HepG2 (cell line): Measurements from ENCODE around the gene SDR39U1. TPM values are rescaled to one million over a fixed set of nuclear protein-coding genes. Genes with fewer than 3 reads are reported as not detected.

Experiments used
- DZIP1 ChIP-seq: sonication (generic); formaldehyde crosslinking; IDR thresholded peaks from 2 replicates; pipeline ENCODE4 v1.5.0; 2020; ENCODE audit warnings: mild to moderate bottlenecking, missing genetic modification reagents
- IRF1 ChIP-seq: sonication (generic); formaldehyde crosslinking; IDR thresholded peaks from 2 replicates; pipeline ENCODE4 v1.4.0; 2020; ENCODE audit warnings: low read depth, mild to moderate bottlenecking, missing genetic modification reagents
- KAT2B ChIP-seq: fragments of 150-350 bp; IDR thresholded peaks from 2 replicates; pipeline ENCODE4 v1.6.1; 2014; ENCODE audit warnings: low read depth, low read length, borderline replicate concordance
- LRRFIP1 ChIP-seq: sonication (generic); formaldehyde crosslinking; conservative IDR thresholded peaks from 2 replicates; pipeline ENCODE4 v1.4.0; 2020; ENCODE audit warnings: missing genetic modification reagents
- MXD4 ChIP-seq: IDR thresholded peaks from 2 replicates; pipeline ENCODE4 v1.6.1; 2016; ENCODE audit warnings: mild to moderate bottlenecking, missing biosample characterization, missing genetic modification reagents
- NFE2L1 ChIP-seq: sonication (generic); formaldehyde crosslinking; IDR thresholded peaks from 2 replicates; pipeline ENCODE4 v1.4.0; 2020; ENCODE audit warnings: missing genetic modification reagents, mild to moderate bottlenecking, borderline replicate concordance
- RARA ChIP-seq: IDR thresholded peaks from 2 replicates; pipeline ENCODE4 v1.6.1; 2016; ENCODE audit warnings: missing genetic modification reagents, missing compliant biosample characterization
- SIN3A ChIP-seq: IDR thresholded peaks from 2 replicates; pipeline ENCODE4 v1.6.1; 2011; ENCODE audit warnings: low read depth, mild to moderate bottlenecking, control low read depth, low read length, borderline replicate concordance
- ZNF224 ChIP-seq: sonication (generic); formaldehyde crosslinking; IDR thresholded peaks from 2 replicates; pipeline ENCODE4 v1.5.0; 2020; ENCODE audit warnings: mild to moderate bottlenecking, missing genetic modification reagents
- ZNF367 ChIP-seq: sonication (generic); formaldehyde crosslinking; IDR thresholded peaks from 2 replicates; pipeline ENCODE4 v1.4.0; 2020; ENCODE audit warnings: missing genetic modification reagents, borderline replicate concordance
- ZNF713 ChIP-seq: sonication (generic); formaldehyde crosslinking; IDR thresholded peaks from 2 replicates; pipeline ENCODE4 v1.4.0; 2020; ENCODE audit warnings: mild to moderate bottlenecking, missing genetic modification reagents
- ZNF841 ChIP-seq: sonication (generic); formaldehyde crosslinking; IDR thresholded peaks from 2 replicates; pipeline ENCODE4 v1.8.1; 2023; ENCODE audit warnings: missing genetic modification reagents, borderline replicate concordance
- ZSCAN25 ChIP-seq: sonication (generic); formaldehyde crosslinking; IDR thresholded peaks from 2 replicates; pipeline ENCODE4 v1.8.0; 2022; ENCODE audit warnings: mild to moderate bottlenecking, missing genetic modification reagents
- polyA plus RNA-seq, 8 experiments: library from polyadenylated mRNA; depleted of rRNA in 3 of 8; stranded (reverse) in 7 of 8; unstranded in 1 of 8; fragments of >200 nt; fragmentation: Illumina TruSeq in 4 of 8; extraction: Trizol in 4 of 8; gene quantifications; 2 replicates each; pipeline versions ENCODE4 v1.2.1 to v1.2.3, GENCODE V29; 2011 to 2016; ENCODE audit warnings: low read depth in 4 of 8, missing spikeins in 1 of 8, mixed read lengths in 1 of 8; ENCODE audit not compliant: insufficient read depth in 1 of 8
- total RNA-seq, 5 experiments: library from RNA; depleted of rRNA; stranded (reverse); fragments of >200 nt; fragmentation: Illumina TruSeq; extraction: Trizol; gene quantifications; 2 replicates each; pipeline ENCODE4 v1.2.3, GENCODE V29; 2016; ENCODE audit warnings: low read depth in 1 of 5
- TF ChIP-seq, protein P1 (sequence below): sonication (generic); formaldehyde crosslinking; IDR thresholded peaks from 2 replicates; pipeline ENCODE4 v1.5.1; 2020; ENCODE audit warnings: mild to moderate bottlenecking, moderate library complexity, missing genetic modification reagents
- TF ChIP-seq, protein P2 (sequence below): sonication (generic); formaldehyde crosslinking; IDR thresholded peaks from 2 replicates; pipeline ENCODE4 v1.4.0; 2020; ENCODE audit warnings: missing genetic modification reagents
- TF ChIP-seq, protein P3 (sequence below): sonication (generic); formaldehyde crosslinking; IDR thresholded peaks from 2 replicates; pipeline ENCODE4 v1.5.0; 2020; ENCODE audit warnings: missing genetic modification reagents, mild to moderate bottlenecking, borderline replicate concordance

Gene SDR39U1
- total and polyA plus RNA-seq, 2 of the 13 experiments (the other 11 are each of a cell fraction or from before 2014, with no cell fraction given): 34.4 to 129 TPM

DNA sequence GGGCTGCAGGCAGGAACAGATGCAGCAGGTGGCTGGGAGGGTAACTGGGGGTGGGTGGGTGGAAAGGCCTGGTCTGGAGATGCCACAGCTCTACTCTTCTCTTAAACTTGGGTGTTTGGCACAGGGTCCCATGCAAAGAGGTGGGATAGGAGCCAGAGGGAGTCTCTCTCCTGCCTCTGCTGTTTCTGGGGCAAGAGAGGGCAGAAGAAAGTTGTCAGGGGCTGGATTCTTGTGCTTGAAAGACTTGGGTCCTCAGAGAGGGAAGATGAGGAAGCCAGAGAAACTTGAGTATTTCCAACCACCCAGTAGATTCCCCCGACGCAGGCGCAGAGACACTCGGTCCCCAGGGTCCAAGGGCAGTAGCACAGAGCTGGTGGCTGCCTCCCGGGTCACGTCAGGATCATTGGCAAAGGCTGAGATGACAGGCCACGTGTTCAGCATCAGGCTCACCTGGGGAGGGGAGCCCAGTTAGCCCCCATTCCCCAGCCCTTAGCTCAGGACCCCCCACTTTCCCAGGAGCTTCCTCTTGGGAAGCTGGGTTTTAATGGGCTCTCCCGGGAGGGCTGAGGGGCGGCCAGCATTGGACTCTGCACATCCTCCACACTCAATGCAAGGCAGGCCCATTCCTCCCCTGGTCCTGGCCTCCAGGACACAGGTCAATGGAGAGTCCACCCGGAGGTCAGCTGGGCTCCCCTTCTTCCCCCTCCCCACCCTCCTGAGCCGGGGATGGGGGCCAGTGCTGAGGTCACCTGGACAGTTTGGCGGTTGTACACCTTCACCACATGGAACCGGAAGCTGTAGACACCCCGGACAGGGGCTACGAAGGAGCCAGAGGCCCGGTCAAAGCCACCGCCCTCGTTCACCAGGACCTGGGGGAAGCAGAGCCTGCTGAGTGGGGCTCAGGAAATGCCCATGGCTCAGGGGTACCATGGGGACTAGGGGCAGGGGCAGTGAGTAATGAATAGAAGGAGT is 14.8 kb downstream of the SDR39U1 start (continued):
- TF ChIP-seq, protein P1, sequence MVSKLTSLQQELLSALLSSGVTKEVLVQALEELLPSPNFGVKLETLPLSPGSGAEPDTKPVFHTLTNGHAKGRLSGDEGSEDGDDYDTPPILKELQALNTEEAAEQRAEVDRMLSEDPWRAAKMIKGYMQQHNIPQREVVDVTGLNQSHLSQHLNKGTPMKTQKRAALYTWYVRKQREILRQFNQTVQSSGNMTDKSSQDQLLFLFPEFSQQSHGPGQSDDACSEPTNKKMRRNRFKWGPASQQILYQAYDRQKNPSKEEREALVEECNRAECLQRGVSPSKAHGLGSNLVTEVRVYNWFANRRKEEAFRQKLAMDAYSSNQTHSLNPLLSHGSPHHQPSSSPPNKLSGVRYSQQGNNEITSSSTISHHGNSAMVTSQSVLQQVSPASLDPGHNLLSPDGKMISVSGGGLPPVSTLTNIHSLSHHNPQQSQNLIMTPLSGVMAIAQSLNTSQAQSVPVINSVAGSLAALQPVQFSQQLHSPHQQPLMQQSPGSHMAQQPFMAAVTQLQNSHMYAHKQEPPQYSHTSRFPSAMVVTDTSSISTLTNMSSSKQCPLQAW (CRISPR knock-in tag): no peak
- TF ChIP-seq, protein P2, sequence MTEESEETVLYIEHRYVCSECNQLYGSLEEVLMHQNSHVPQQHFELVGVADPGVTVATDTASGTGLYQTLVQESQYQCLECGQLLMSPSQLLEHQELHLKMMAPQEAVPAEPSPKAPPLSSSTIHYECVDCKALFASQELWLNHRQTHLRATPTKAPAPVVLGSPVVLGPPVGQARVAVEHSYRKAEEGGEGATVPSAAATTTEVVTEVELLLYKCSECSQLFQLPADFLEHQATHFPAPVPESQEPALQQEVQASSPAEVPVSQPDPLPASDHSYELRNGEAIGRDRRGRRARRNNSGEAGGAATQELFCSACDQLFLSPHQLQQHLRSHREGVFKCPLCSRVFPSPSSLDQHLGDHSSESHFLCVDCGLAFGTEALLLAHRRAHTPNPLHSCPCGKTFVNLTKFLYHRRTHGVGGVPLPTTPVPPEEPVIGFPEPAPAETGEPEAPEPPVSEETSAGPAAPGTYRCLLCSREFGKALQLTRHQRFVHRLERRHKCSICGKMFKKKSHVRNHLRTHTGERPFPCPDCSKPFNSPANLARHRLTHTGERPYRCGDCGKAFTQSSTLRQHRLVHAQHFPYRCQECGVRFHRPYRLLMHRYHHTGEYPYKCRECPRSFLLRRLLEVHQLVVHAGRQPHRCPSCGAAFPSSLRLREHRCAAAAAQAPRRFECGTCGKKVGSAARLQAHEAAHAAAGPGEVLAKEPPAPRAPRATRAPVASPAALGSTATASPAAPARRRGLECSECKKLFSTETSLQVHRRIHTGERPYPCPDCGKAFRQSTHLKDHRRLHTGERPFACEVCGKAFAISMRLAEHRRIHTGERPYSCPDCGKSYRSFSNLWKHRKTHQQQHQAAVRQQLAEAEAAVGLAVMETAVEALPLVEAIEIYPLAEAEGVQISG: peak; percentile 12
- TF ChIP-seq IRF1 (CRISPR knock-in tag) (no peak), MXD4 (peak; percentile 91), ZNF713 (CRISPR knock-in tag) (0 out of 2 replicates have a peak, but pooled peaks have one; percentile 49), DZIP1 (CRISPR knock-in tag) (no peak), SIN3A (no peak), ZNF841 (CRISPR knock-in tag) (no peak), RARA (CRISPR knock-in tag) (peak; percentile 65), KAT2B (no peak), ZNF367 (CRISPR knock-in tag) (no peak), ZNF224 (no peak), LRRFIP1 (no peak), ZSCAN25 (CRISPR knock-in tag) (no peak), NFE2L1 (CRISPR knock-in tag) (peak; percentile 63; the same call in 1 of the 2 replicates)
- TF ChIP-seq, protein P3, sequence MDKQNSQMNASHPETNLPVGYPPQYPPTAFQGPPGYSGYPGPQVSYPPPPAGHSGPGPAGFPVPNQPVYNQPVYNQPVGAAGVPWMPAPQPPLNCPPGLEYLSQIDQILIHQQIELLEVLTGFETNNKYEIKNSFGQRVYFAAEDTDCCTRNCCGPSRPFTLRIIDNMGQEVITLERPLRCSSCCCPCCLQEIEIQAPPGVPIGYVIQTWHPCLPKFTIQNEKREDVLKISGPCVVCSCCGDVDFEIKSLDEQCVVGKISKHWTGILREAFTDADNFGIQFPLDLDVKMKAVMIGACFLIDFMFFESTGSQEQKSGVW (CRISPR knock-in tag): no peak
